Activated CD8-positive, alpha-beta T cell treated with anti-CD3 and anti-CD28 coated beads, Interleukin-2, amount 10 ng/mL, durations not matched to agents 7 days and 5 days (primary cell): Measurements from ENCODE around the gene SKAP1. TPM values are rescaled to one million over a fixed set of nuclear protein-coding genes. Genes with fewer than 3 reads are reported as not detected.
"Not testable (repeated sequence)": the region's sequence is repeated elsewhere in the genome, so short reads cannot be mapped to it uniquely, and the experiment has no call there.

Experiments
- ATAC-seq: fragments of 150-1000 bp; cut with Tn5 transposase; one replicate; pipeline ENCODE4 v1.10.0; 2021; ENCODE audit warnings: moderate library complexity
- CTCF ChIA-PET: fragments of 350-600 bp; sonication (Branson Sonifier 250); formaldehyde crosslinking; loops from one replicate; lab custom pipeline; 2021; ENCODE audit warnings: antibody characterized with exemption; lab: Charles Lee
- POLR2A ChIA-PET: fragments of 350-600 bp; sonication (Branson Sonifier 250); formaldehyde crosslinking; loops from one replicate; lab custom pipeline; 2021; ENCODE audit warnings: antibody characterized with exemption; lab: Charles Lee
- DNase-seq: peaks from one replicate; pipeline ENCODE4 v3.0.0-alpha.2; 2020
- H3K27ac Mint-ChIP-seq: one replicate; pipeline ENCODE4 v1.8.0; 2021; ENCODE audit warnings: mild to moderate bottlenecking, mixed read lengths
- H3K27me3 Mint-ChIP-seq: one replicate; pipeline ENCODE4 v1.8.0; 2021; ENCODE audit warnings: low read depth, mixed read lengths
- H3K36me3 Mint-ChIP-seq: one replicate; pipeline ENCODE4 v1.8.0; 2021; ENCODE audit warnings: low read depth, mixed read lengths
- H3K4me1 Mint-ChIP-seq: one replicate; pipeline ENCODE4 v1.8.0; 2021; ENCODE audit warnings: low read depth, mixed read lengths
- H3K4me3 Mint-ChIP-seq: one replicate; pipeline ENCODE4 v1.8.0; 2021; ENCODE audit warnings: mild to moderate bottlenecking, mixed read lengths
- H3K9me3 Mint-ChIP-seq: one replicate; pipeline ENCODE4 v1.8.0; 2022; ENCODE audit warnings: mixed read lengths; ENCODE audit not compliant: insufficient read depth
- total RNA-seq, 2 experiments: library from RNA; stranded (reverse); gene quantifications; one replicate each; pipeline ENCODE4 v1.2.3, GENCODE V29; 2021

Gene SKAP1
- total RNA-seq, 2 experiments from 2014 or later: 93.8 to 94.1 TPM

DNA sequence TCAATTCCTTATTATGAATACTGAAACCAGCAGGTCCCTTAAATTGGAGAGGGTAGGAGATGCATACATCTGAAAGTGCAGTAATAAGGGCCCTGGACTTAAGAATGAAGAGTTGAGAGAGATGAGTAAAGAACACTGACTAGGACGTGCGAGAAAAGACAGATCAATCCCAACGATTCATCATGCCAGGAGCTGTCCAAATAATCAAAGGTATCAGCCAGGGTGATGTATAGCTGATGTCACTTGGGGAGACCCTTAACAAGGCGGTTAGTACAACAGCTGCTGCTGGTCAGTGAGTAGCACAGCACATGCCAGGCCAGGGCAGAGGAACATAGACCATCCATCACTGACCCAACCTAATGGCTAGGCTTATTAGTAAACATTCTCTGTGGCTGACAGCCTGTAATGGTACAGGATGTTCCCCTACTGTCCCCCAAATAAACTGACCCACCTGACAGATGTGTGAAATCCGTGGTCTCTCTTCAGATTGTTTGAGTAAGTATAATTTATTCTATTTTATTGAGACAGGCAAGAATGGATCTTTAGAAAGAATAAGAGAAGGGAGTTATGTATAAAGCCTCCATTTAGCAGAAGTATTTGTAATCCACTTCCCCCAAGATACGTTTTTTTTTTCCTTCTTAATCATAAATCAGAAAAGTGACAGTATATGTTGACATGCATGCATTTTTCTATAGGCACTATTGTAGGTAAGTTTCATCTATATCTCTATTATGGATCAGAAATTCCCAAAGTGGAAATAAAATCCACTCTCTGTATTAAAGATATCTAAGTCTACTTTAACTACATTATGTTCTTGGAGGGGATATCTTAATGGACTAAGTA is 204.1 kb downstream of the SKAP1 start:
- H3K4me1 Mint-ChIP-seq: peaks cover 16% of the 10 kb centered on the region
- POLR2A ChIA-PET: no interaction called here
- peaks cover 14% of the 10 kb centered on the region for H3K36me3 Mint-ChIP-seq
- H3K27ac Mint-ChIP-seq: no peak overlapping the region
- no peaks in the 10 kb centered on the region for H3K27me3 Mint-ChIP-seq
- CTCF ChIA-PET: interaction anchor here (1.3 to 1.7 kb wide), 2 partner anchors 10 to 37 kb away, joined by 3 read pairs; no protein-coding TSS in a partner anchor
- ATAC-seq (no peak), DNase-seq (no peak)
- H3K9me3 Mint-ChIP-seq: no peaks in the 10 kb centered on the region
- no peak overlapping the region for H3K4me3 Mint-ChIP-seq

DNA sequence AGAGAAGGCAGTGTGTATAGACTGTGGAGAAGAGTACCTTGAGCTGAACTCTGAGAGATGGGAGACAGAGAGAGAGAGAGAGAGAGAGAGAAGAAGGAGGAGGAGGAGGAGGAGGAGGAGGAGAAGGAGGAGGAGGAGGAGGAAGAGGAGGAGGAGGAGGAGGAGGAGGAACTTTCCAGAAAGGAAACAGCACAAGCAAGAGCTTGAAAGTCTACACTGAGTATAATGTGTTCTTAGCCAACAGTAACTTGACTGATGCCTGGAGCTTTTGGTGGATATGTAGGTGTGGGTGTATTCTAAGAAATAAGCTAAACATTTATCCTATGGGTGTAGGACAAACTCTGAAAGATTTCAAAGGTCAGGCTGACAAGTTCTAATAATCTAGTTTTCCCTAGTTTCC is 206.1 kb downstream of the SKAP1 start:
- ChIA-PET CTCF (interaction anchor here (0.7 to 1.7 kb wide), 3 partner anchors 9 to 199 kb away, joined by 3 to 5 read pairs (median 4); no protein-coding TSS in a partner anchor), POLR2A (no interaction called here)
- no peak for DNase-seq
- Mint-ChIP-seq H3K27me3 (no peaks in the 10 kb centered on the region), H3K36me3 (peaks cover 8% of the 10 kb centered on the region), H3K9me3 (no peaks in the 10 kb centered on the region), H3K4me1 (peaks cover 7% of the 10 kb centered on the region), H3K27ac (peak overlapping the region; percentile 25), H3K4me3 (no peak overlapping the region)
- no peak for ATAC-seq

DNA sequence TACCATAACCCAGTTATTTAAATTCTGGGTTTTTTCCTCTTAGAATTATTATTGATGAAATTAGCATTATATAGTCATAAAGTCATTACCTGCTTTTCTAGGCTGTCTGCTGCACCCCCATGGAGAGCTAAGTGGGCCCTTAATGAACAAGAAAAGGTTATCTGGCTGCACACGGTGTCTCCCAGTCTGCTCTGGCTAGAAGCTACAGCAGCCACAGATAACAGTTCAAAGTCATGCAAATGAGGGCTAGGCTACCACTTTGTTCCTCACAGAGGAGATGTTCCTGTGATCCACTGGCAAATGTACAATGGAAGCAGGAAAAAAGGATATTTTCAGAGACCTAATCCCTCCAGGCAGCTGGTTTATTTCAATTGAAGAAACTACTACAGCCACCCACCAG is 210.4 kb downstream of the SKAP1 start:
- DNase-seq: no peak
- Mint-ChIP-seq H3K27me3 (no peaks in the 10 kb centered on the region), H3K4me1 (peaks cover 4% of the 10 kb centered on the region), H3K27ac (no peak overlapping the region), H3K9me3 (no peaks in the 10 kb centered on the region), H3K4me3 (no peak overlapping the region), H3K36me3 (peaks cover 2% of the 10 kb centered on the region)
- no peak for ATAC-seq
- POLR2A ChIA-PET: no interaction called here
- CTCF ChIA-PET: interaction anchor here (0.8 to 1.2 kb wide), 2 partner anchors 28 to 376 kb away, joined by 3 read pairs; no protein-coding TSS in a partner anchor

DNA sequence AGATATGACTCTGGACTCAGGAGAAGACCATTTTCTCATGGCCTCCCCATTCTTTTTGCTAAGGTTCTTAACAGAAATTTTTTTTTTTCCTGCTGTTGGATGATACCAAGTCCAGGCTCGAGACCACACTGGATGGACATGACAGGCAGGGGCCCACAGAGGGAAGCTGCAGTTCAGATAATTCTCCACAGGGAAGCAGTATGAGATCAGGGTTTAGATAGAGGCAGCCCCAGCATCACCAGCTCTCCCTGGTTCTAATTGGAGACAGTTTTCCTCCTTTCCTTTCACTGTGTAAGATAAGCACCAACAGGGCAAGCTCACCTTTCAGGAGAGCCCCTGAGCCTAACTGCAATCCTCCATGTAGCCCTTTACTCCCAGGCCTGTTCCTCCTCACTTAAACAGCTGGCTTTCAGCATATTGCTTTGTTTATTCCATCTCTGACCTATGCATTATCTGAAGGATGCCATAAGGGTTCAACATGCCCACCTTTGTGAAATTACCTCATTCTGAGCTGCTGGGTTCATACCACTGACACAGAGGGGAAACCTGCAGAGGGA is 214.4 kb downstream of the SKAP1 start:
- no peak for ATAC-seq
- H3K9me3 Mint-ChIP-seq: no peaks in the 10 kb centered on the region
- H3K4me3 Mint-ChIP-seq: no peak overlapping the region
- H3K36me3 Mint-ChIP-seq: peaks cover 13% of the 10 kb centered on the region
- DNase-seq: no peak
- H3K27ac Mint-ChIP-seq: no peak overlapping the region
- ChIA-PET CTCF (interaction anchor here (0.7 to 1.6 kb wide), 9 partner anchors 8 to 378 kb away, joined by 3 to 7 read pairs (median 3); partner anchors contain the start of gene HOXB5), POLR2A (interaction anchor here (0.6 kb wide), 2 partner anchors 271 to 399 kb away, joined by 3 read pairs; no protein-coding TSS in a partner anchor)
- H3K4me1 Mint-ChIP-seq: peaks cover 6% of the 10 kb centered on the region
- no peaks in the 10 kb centered on the region for H3K27me3 Mint-ChIP-seq

DNA sequence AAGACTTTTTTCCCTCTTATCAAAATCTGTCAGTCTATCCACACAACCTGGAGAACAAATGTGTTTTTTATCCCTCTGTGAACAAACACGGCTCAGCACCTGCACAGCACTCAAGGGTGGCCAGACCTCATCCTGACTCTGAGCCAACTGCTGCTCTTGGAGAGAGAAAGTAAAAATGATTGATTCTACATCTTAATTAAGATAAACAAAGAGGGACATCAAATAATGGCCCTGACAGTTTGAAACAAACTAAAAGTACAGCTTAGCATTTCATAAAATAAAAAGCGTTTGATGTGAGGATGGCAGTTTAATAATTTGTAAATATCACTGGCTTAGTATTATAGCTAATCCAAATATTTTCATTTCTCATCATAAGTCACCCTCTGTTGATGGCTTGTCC is 216.2 kb downstream of the SKAP1 start:
- no peaks in the 10 kb centered on the region for H3K9me3 Mint-ChIP-seq
- ATAC-seq: no peak
- H3K4me1 Mint-ChIP-seq: peaks cover 6% of the 10 kb centered on the region
- H3K27ac Mint-ChIP-seq: no peak overlapping the region
- H3K4me3 Mint-ChIP-seq: no peak overlapping the region
- CTCF ChIA-PET: interaction anchor here (1.1 kb wide), 1 partner anchor 11 kb away, joined by 3 read pairs; no protein-coding TSS in a partner anchor
- peaks cover 15% of the 10 kb centered on the region for H3K36me3 Mint-ChIP-seq
- POLR2A ChIA-PET: no interaction called here
- H3K27me3 Mint-ChIP-seq: no peaks in the 10 kb centered on the region
- DNase-seq: no peak

DNA sequence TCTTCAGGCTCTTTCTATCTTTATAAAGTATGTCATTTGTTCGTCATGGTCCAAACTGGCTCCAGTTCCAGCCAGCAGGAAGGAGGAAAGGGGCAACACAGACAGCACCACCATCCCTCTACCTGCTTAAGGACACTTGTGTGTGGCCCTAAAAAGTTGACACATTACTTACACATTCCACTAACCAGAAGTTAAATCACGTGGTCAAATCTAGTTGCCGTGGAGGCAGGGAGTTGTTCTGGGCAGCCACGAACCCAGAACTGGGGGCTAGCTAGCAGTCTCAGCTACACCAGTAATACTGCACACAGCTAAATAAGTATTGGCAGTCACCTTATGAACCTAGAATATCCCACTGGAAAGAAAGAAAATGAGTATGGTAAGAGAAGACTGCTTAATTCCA is 218.2 kb downstream of the SKAP1 start:
- no peaks in the 10 kb centered on the region for H3K27me3 Mint-ChIP-seq
- ChIA-PET CTCF (no interaction called here), POLR2A (no interaction called here)
- peaks cover 18% of the 10 kb centered on the region for H3K36me3 Mint-ChIP-seq
- no peak overlapping the region for H3K27ac Mint-ChIP-seq
- no peak for DNase-seq
- no peak overlapping the region for H3K4me3 Mint-ChIP-seq
- no peaks in the 10 kb centered on the region for H3K9me3 Mint-ChIP-seq
- ATAC-seq: no peak
- peaks cover 6% of the 10 kb centered on the region for H3K4me1 Mint-ChIP-seq

DNA sequence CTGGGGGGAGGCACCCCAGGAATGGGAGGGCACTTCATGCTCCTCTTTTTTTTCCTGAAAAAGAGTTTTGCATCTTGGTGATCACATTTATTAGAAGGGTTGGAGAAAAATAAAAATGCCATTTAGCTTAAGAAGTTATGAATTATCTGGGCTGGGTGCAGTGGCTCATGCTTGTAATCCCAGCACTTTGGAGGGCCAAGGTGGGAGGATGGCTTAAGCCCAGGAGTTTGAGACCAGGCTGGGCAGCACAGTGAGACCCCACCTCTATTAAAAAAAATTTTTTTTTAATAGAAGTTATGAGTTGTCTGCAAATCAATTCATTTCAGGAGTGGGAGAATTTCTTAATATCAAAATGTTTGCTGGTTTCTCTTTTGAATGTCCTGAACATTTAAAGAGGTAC is 219.0 kb downstream of the SKAP1 start:
- no peaks in the 10 kb centered on the region for H3K9me3 Mint-ChIP-seq
- ATAC-seq (no peak), DNase-seq (no peak)
- H3K36me3 Mint-ChIP-seq: peaks cover 19% of the 10 kb centered on the region
- no peak overlapping the region for H3K4me3 Mint-ChIP-seq
- CTCF ChIA-PET: no interaction called here
- no peaks in the 10 kb centered on the region for H3K27me3 Mint-ChIP-seq
- H3K27ac Mint-ChIP-seq: no peak overlapping the region
- POLR2A ChIA-PET: no interaction called here
- H3K4me1 Mint-ChIP-seq: peaks cover 6% of the 10 kb centered on the region

DNA sequence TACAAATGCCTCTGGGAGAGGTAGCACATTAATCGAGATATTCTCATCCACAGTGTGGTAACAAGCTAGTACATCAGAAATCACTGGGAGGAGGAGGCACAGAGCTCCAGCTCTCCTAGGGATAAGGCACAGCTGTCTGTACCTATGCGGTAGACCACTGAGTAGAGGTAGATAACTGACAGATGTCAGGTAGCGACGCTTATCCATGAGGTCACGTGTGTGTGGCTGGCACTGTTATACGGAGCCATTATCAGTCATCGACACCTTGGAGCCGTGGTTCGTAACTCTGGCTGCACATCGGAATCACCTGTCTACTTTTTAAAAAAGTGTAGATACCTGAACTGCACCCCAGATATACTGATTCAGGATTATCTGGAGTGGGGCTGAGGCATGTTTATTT is 220.0 kb downstream of the SKAP1 start:
- ChIA-PET POLR2A (no interaction called here), CTCF (no interaction called here)
- ATAC-seq (no peak), DNase-seq (no peak)
- Mint-ChIP-seq H3K4me1 (peaks cover 13% of the 10 kb centered on the region), H3K27ac (no peak overlapping the region), H3K4me3 (no peak overlapping the region), H3K27me3 (no peaks in the 10 kb centered on the region), H3K36me3 (peaks cover 23% of the 10 kb centered on the region), H3K9me3 (no peaks in the 10 kb centered on the region)

DNA sequence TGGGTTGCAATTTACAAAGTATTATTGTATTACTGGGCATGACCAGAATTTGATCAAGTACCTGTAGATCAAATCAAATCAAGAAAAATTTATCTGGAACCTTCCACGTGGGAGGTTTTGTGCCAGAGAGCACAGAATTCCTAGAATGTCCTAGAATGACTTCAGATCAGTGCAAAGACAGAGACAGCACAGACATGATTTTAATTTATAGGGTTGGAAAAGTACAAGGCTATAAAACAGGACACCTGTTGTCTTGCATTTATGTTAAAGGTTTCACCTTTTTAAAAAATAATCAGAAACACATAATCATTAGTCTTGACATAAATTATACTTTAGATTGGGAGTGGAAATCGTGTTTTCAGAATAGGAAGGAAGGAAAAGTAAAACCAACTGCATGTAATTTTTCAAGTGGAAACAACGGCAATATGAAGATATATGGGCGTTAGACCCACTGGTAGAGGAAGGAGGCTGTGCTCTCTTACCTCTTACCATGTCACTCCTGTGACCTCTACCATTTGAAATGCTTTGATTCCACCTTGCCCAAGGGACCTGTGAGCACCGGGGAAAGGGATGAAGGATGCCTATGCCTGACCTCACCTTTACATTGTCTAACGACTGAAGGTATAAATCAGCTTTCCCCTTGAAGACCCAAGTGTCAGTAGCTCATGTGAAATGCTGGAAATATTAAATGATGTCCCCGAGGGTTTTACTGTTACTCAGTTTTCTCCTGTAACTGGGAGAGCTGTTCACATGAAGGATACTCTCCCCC is 222.1 kb downstream of the SKAP1 start:
- ChIA-PET POLR2A (no interaction called here), CTCF (interaction anchor here (1.0 kb wide), 1 partner anchor 50 kb away, joined by 3 read pairs; no protein-coding TSS in a partner anchor)
- Mint-ChIP-seq H3K4me1 (peaks cover 16% of the 10 kb centered on the region), H3K36me3 (peaks cover 19% of the 10 kb centered on the region), H3K27ac (no peak overlapping the region), H3K4me3 (no peak overlapping the region), H3K9me3 (no peaks in the 10 kb centered on the region), H3K27me3 (no peaks in the 10 kb centered on the region)
- ATAC-seq: no peak
- no peak for DNase-seq

DNA sequence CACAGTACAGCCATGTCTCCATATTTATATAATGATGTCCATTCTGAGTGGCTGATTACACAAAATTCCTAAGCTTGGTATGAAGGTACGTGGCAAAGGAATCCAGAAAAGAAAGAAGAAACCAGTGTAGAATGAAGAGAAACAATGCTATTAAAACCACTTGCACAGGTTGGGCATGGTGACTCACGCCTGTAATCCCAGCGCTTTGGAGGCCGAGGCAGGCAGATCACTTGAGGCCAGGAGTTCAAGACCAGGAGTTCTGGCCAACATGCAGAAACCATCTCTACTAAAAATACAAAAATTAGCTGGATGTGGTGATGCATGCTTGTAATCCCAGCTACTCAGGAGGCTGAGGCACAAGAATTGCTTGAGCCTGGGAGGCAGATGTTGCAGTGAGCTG is 223.0 kb downstream of the SKAP1 start:
- H3K4me3 Mint-ChIP-seq, CTCF ChIA-PET, DNase-seq, ATAC-seq, H3K27ac Mint-ChIP-seq, H3K9me3 Mint-ChIP-seq, POLR2A ChIA-PET, H3K27me3 Mint-ChIP-seq: not testable (repeated sequence)
- Mint-ChIP-seq H3K36me3 (peaks cover 16% of the 10 kb centered on the region), H3K4me1 (peaks cover 15% of the 10 kb centered on the region)

DNA sequence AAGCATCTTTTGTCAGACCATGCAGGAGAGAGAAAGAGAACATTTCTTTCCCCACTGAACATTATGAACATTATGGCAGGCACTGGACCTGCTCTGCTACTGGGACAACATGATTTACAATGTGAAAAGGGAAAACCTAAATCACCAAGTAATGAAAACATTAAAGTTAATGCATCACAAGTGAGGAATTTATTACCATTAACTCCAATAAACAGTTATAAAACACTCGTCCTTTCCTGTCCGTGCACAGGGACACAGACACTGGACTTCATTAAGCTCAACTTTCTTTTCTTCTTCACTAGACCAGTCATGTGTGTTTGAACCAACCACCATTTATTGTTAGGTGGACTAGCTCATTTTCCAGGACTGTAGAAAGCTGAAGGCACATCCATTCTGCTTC is 227.1 kb downstream of the SKAP1 start:
- H3K4me3 Mint-ChIP-seq: no peak overlapping the region
- peaks cover 18% of the 10 kb centered on the region for H3K36me3 Mint-ChIP-seq

More for the DNA sequence above, 227.1 kb downstream of the SKAP1 start:
- DNase-seq (no peak), ATAC-seq (no peak)
- H3K9me3 Mint-ChIP-seq: no peaks in the 10 kb centered on the region
- H3K4me1 Mint-ChIP-seq: peaks cover 25% of the 10 kb centered on the region
- POLR2A ChIA-PET: no interaction called here
- H3K27ac Mint-ChIP-seq: no peak overlapping the region
- CTCF ChIA-PET: interaction anchor here (0.9 to 2.1 kb wide), 2 partner anchors 10 to 11 kb away, joined by 3 to 5 read pairs; no protein-coding TSS in a partner anchor
- no peaks in the 10 kb centered on the region for H3K27me3 Mint-ChIP-seq
